GM20000 (cell line): ENCODE data around the gene SEC14L6.
"Not testable (repeated sequence)": the region's sequence is repeated elsewhere in the genome, so short reads cannot be mapped to it uniquely, and the experiment has no call there.

Experiments used
- DNase-seq: peaks from one replicate; pipeline ENCODE4 v3.0.0; 2012; ENCODE audit warnings: low spot score
- CTCF ChIP-seq: IDR thresholded peaks from 2 replicates; pipeline ENCODE4 v1.5.1; 2012; ENCODE audit warnings: mild to moderate bottlenecking, control low read depth; ENCODE audit errors: extremely low read depth, missing control alignments

Gene SEC14L6

GRCh38 chr22:30557243-30557642, 10.7 kb upstream of the SEC14L6 start:
- DNase-seq: no peak
- no peak for TF ChIP-seq CTCF

- no peak for TF ChIP-seq CTCF
- DNase-seq: no peak
Observed at GRCh38 chr22:30556388-30556787, 9.8 kb upstream of the SEC14L6 start.

- no peak for TF ChIP-seq CTCF
- no peak for DNase-seq
Observed at GRCh38 chr22:30555282-30556210, 9.0 kb upstream of the SEC14L6 start.

GRCh38 chr22:30553971-30554370, 7.4 kb upstream of the SEC14L6 start:
- DNase-seq: no peak
- no peak for TF ChIP-seq CTCF

GRCh38 chr22:30552719-30553118, 6.2 kb upstream of the SEC14L6 start:
- no peak for TF ChIP-seq CTCF
- DNase-seq: no peak

- DNase-seq: not testable (repeated sequence)
Observed at GRCh38 chr22:30551813-30552212, 5.3 kb upstream of the SEC14L6 start.

- DNase-seq: no peak
Observed at GRCh38 chr22:30547188-30547587, 647 bp upstream of the SEC14L6 start.

More at GRCh38 chr22:30547188-30547587, 647 bp upstream of the SEC14L6 start:
- no peak for TF ChIP-seq CTCF
